Astrocyte (in vitro differentiated cells and primary cell): ENCODE measurements around the gene TCF7. TPM values are rescaled to one million over a fixed set of nuclear protein-coding genes. Genes with fewer than 3 reads are reported as not detected.

Experiments used
- DNase-seq: peaks from one replicate; pipeline ENCODE4 v3.0.0-alpha.2; 2010; ENCODE audit warnings: low read depth
- FAIRE-seq: peaks from 2 replicates; lab custom pipeline; 2011; peaks lifted over from hg19 to GRCh38; lab: Jason Lieb, UNC
- H2AFZ ChIP-seq: 2 replicates; pipeline ENCODE4 v1.6.0; 2012; ENCODE audit warnings: low read depth, low read length, inconsistent platforms
- H3K27ac ChIP-seq: 2 replicates; pipeline ENCODE4 v1.5.1; 2011; ENCODE audit warnings: low read depth, low read length, inconsistent platforms
- H3K27me3 ChIP-seq: 2 replicates; pipeline ENCODE4 v1.6.0; 2011; ENCODE audit warnings: low read length, inconsistent platforms; ENCODE audit not compliant: insufficient read depth
- H3K36me3 ChIP-seq: 2 replicates; pipeline ENCODE4 v1.5.1; 2011; ENCODE audit warnings: low read length, inconsistent platforms; ENCODE audit not compliant: insufficient read depth
- H3K4me1 ChIP-seq: 2 replicates; pipeline ENCODE4 v1.5.1; 2011; ENCODE audit warnings: low read length, inconsistent platforms; ENCODE audit not compliant: insufficient read depth
- H3K4me2 ChIP-seq: 2 replicates; pipeline ENCODE4 v1.6.0; 2012; ENCODE audit warnings: low read length, inconsistent platforms
- H3K4me3 ChIP-seq: 2 replicates; pipeline ENCODE4 v1.5.1; 2011; ENCODE audit warnings: low read depth, mild to moderate bottlenecking, low read length, inconsistent platforms; ENCODE audit not compliant: insufficient read depth
- H3K79me2 ChIP-seq: 2 replicates; pipeline ENCODE4 v1.6.0; 2012; ENCODE audit warnings: mild to moderate bottlenecking, low read length, inconsistent platforms; ENCODE audit not compliant: insufficient read depth
- H3K9ac ChIP-seq: 2 replicates; pipeline ENCODE4 v1.6.0; 2012; ENCODE audit warnings: mild to moderate bottlenecking, low read length, inconsistent platforms
- H3K9me3 ChIP-seq: 2 replicates; pipeline ENCODE4 v1.5.1; 2012; ENCODE audit warnings: low read depth, mild to moderate bottlenecking, low read length, inconsistent platforms; ENCODE audit not compliant: insufficient read depth
- H4K20me1 ChIP-seq: 2 replicates; pipeline ENCODE4 v1.6.0; 2012; ENCODE audit warnings: low read length, inconsistent platforms; ENCODE audit not compliant: insufficient read depth
- H3K27ac Mint-ChIP-seq: one replicate; pipeline ENCODE4 v1.8.0; 2021; ENCODE audit warnings: mild to moderate bottlenecking, mixed read lengths; ENCODE audit not compliant: unreplicated experiment
- H3K27me3 Mint-ChIP-seq: one replicate; pipeline ENCODE4 v1.8.0; 2021; ENCODE audit warnings: low read depth, mixed read lengths; ENCODE audit not compliant: unreplicated experiment
- H3K36me3 Mint-ChIP-seq: one replicate; pipeline ENCODE4 v1.8.0; 2021; ENCODE audit warnings: low read depth, mixed read lengths; ENCODE audit not compliant: unreplicated experiment
- H3K4me1 Mint-ChIP-seq: one replicate; pipeline ENCODE4 v1.8.0; 2021; ENCODE audit warnings: low read depth, mixed read lengths; ENCODE audit not compliant: unreplicated experiment
- H3K4me3 Mint-ChIP-seq: one replicate; pipeline ENCODE4 v1.8.0; 2021; ENCODE audit warnings: mild to moderate bottlenecking, moderate library complexity, mixed read lengths; ENCODE audit not compliant: unreplicated experiment
- H3K9me3 Mint-ChIP-seq: one replicate; pipeline ENCODE4 v1.8.0; 2021; ENCODE audit warnings: mild to moderate bottlenecking, mixed read lengths; ENCODE audit not compliant: unreplicated experiment
- EZH2 ChIP-seq: IDR thresholded peaks from 2 replicates; pipeline ENCODE4 v1.6.1; 2012; ENCODE audit warnings: mild to moderate bottlenecking, low read length, inconsistent platforms; ENCODE audit not compliant: insufficient read depth
- total RNA-seq: library from RNA; stranded (reverse); gene quantifications from 2 replicates; pipeline ENCODE4 v1.2.1, GENCODE V29; 2021
- TF ChIP-seq, protein P1 (sequence below): IDR thresholded peaks from 2 replicates; pipeline ENCODE4 v1.5.1; 2011; ENCODE audit warnings: low read depth, mild to moderate bottlenecking, inconsistent platforms, low read length, moderate library complexity; ENCODE audit not compliant: insufficient read depth

TCF7 gene
- total RNA-seq, 1 donor from 2014 or later, result 2.6 TPM

DNA sequence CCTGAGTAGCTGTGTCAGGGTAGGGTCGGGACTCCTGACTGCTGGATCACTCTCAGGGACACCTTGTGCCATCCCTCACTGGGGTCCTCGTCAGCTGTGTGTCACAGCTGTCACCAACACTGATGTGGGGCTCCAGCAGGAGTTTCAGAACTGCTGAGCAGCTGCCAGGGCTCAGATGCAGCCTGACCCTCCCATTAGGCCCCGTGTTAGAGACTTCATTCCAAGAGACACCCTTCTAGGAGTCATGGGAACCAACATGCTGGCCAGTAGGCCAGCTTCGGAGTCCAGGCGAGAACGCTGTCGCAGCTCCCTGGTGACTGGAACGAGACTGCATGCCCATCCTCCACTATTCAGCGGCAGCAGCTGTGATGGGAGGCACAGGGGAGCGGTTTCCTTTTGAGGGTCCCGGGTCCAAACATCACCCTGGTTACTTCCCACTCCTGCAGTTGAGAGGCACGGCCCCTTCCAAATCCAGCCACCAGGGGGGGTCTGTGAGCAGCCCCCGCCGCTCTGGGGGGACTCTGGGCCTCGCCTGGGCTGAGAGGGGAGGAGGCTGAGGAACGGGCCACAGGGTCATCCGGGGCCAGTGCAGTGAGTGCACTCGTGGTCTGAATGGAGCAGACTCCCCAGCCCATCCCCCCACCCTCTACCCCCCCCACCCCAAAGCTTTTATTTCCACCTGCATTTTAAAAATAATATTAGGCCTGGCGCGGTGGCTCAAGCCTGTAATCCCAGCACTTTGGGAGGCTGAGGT is 12.6 kb upstream of the TCF7 start:
- no peak for DNase-seq
- H3K36me3 ChIP-seq, result no peaks in the 10 kb centered on the region

DNA sequence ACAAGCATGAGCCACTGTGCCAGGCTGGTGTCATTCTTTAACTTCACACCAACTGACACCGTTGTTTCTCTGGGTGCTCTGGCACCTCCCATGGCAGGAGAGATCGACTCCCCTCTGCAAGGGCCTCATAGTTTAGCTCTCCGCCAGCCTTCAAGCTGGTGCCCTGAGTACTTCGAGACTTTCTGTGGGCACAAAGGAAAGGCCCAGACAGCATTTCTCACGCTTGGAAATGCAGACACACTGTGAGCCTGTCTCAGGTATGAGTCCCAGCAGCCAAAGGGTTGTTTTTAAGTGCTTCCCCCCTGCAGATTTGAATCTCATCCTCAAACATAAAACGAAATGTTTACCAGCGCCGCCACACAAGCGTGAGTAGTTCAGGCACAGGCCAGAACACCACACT is 11.1 kb upstream of the TCF7 start:
- Mint-ChIP-seq H3K27me3 (peaks cover 37% of the 10 kb centered on the region), H3K4me3 (no peak overlapping the region), H3K27ac (no peak overlapping the region), H3K9me3 (no peaks in the 10 kb centered on the region), H3K4me1 (peaks cover 5% of the 10 kb centered on the region), H3K36me3 (no peaks in the 10 kb centered on the region)
- Histone ChIP-seq H3K4me2 (no peak overlapping the region), H4K20me1 (no peaks in the 10 kb centered on the region), H3K79me2 (no peaks in the 10 kb centered on the region), H2AFZ (no peak overlapping the region), H3K36me3 (no peaks in the 10 kb centered on the region), H3K4me3 (no peak overlapping the region), H3K9ac (no peak overlapping the region), H3K4me1 (peaks cover 11% of the 10 kb centered on the region), H3K27ac (no peak overlapping the region), H3K27me3 (no peaks in the 10 kb centered on the region), H3K9me3 (no peaks in the 10 kb centered on the region)
- no peak for TF ChIP-seq EZH2
- TF ChIP-seq, protein P1, sequence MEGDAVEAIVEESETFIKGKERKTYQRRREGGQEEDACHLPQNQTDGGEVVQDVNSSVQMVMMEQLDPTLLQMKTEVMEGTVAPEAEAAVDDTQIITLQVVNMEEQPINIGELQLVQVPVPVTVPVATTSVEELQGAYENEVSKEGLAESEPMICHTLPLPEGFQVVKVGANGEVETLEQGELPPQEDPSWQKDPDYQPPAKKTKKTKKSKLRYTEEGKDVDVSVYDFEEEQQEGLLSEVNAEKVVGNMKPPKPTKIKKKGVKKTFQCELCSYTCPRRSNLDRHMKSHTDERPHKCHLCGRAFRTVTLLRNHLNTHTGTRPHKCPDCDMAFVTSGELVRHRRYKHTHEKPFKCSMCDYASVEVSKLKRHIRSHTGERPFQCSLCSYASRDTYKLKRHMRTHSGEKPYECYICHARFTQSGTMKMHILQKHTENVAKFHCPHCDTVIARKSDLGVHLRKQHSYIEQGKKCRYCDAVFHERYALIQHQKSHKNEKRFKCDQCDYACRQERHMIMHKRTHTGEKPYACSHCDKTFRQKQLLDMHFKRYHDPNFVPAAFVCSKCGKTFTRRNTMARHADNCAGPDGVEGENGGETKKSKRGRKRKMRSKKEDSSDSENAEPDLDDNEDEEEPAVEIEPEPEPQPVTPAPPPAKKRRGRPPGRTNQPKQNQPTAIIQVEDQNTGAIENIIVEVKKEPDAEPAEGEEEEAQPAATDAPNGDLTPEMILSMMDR, result no peak
- DNase-seq (no peak), FAIRE-seq (no peak)

More for the DNA sequence above, 12.6 kb upstream of the TCF7 start:
- Mint-ChIP-seq H3K4me3 (no peak overlapping the region), H3K4me1 (peaks cover 12% of the 10 kb centered on the region), H3K27me3 (peaks cover 24% of the 10 kb centered on the region), H3K27ac (no peak overlapping the region), H3K9me3 (no peaks in the 10 kb centered on the region), H3K36me3 (no peaks in the 10 kb centered on the region)
- Histone ChIP-seq H3K4me3 (no peak overlapping the region), H3K27ac (no peak overlapping the region), H3K9me3 (no peaks in the 10 kb centered on the region), H3K4me1 (peaks cover 13% of the 10 kb centered on the region), H4K20me1 (no peaks in the 10 kb centered on the region), H3K9ac (no peak overlapping the region), H2AFZ (peak overlapping the region; percentile 21), H3K4me2 (no peak overlapping the region), H3K27me3 (no peaks in the 10 kb centered on the region), H3K79me2 (no peaks in the 10 kb centered on the region)
- FAIRE-seq, result no peak
- TF ChIP-seq, protein P1, result peak; percentile 56
- no peak for TF ChIP-seq EZH2
